GM12874 (cell line): Measurements from ENCODE around the gene CLEC11A.

ENCODE experiments used
- TF ChIP-seq, protein P1 (sequence below): IDR thresholded peaks from 2 replicates; pipeline ENCODE4 v1.5.1; 2011; ENCODE audit warnings: low read depth, mild to moderate bottlenecking, control low read depth, low read length, moderate library complexity; ENCODE audit not compliant: insufficient read depth

Gene CLEC11A

DNA sequence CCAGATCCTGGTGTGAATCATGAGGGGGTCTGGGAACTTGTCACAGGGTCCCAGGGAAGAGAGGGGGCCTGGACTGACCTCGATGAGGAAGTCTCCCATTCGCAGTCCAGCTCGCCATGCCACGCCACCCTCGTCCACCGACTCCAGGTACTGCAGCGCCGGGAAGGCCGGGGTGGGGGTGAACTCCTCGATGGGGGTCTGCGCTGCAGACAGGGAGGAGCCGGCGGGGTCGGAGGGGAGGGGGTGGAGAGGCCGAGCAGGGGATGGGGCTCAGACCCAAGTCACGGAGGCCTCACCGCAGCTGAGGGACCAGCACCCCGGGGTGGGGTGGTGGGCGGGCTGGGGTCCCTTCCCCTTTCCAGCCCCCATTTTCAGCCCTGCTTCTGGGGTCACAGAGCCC is 34.4 kb upstream of the CLEC11A start:
- TF ChIP-seq, protein P1, sequence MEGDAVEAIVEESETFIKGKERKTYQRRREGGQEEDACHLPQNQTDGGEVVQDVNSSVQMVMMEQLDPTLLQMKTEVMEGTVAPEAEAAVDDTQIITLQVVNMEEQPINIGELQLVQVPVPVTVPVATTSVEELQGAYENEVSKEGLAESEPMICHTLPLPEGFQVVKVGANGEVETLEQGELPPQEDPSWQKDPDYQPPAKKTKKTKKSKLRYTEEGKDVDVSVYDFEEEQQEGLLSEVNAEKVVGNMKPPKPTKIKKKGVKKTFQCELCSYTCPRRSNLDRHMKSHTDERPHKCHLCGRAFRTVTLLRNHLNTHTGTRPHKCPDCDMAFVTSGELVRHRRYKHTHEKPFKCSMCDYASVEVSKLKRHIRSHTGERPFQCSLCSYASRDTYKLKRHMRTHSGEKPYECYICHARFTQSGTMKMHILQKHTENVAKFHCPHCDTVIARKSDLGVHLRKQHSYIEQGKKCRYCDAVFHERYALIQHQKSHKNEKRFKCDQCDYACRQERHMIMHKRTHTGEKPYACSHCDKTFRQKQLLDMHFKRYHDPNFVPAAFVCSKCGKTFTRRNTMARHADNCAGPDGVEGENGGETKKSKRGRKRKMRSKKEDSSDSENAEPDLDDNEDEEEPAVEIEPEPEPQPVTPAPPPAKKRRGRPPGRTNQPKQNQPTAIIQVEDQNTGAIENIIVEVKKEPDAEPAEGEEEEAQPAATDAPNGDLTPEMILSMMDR, result no peak

DNA sequence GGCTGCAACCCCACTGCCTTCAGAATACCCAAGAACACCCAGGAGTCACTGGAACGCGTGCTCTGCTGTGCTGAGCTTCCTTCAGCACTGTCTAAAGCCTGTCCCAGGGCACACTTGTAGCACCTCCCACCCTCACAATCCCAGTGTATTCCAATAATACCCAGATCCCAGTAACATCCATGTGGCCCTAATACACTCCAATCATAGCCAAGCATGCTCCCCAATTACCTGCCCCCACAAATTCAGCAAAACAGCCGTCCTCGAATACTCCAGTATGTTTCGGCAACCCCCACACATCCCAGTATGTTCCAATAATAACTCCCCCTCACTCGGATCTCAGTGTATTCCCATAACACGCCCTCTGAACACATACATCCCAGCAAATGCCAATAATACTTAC is 32.7 kb upstream of the CLEC11A start:
- TF ChIP-seq, protein P1, result no peak

DNA sequence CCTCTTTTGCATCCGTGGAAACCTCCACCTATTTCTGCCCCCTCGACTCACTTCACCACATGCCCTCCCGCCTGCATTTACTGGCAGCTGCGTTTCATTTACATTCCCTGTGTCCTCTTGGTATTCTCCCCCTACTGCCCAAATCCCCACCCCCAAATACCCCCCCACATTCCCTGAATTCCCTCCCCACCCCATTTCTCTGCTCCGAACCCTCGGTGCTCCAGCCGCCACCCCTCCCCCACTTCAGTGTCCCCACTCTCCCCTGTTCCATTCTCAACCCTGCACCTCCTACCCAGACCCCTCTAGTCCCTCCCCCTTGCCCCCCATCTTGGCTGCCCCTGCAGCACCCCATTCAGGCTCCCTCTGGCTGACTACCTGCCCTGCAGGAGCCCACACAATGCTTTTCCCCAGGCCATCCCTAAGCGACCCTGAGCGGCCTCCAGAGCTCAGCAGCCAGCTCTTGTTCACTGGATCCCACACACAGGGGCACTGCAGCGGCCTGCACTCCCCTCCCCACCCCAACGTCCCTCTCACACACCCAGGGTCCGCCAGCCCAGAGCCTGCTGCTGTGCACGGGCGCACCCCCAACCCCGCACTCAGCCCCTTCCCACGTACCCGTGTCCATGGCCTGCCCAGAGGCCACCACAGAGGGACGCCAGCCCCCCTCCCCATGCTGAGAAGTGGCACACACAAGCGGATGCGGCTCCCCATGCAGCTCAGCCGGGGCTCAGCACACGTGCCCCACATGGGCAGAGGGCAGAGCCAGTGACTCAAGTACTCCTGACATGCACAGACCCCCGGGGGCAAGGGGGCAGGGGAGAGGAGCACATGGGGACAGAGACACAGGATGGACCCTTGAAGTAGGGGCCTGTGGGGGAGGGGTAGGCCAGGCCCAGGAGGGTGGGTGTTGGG is 29.8 kb upstream of the CLEC11A start:
- TF ChIP-seq, protein P1, result no peak

DNA sequence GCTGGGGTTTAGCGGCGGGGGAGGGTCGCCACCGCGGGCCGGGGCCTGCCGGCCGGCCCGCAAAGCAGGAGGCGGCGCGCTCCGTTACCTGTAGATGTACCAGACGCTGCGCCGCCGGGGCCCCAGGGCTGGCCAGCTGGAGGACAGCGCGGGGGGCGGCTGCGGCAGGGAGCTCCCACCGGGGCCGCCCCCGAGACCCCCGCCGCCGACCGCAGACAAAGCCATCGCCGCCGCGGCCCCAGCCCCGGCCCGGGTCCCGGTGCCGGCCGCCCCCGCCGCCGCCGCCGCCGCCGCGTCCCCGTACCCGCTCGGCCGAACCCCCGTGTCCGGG is 28.4 kb upstream of the CLEC11A start:
- TF ChIP-seq, protein P1, result no peak

DNA sequence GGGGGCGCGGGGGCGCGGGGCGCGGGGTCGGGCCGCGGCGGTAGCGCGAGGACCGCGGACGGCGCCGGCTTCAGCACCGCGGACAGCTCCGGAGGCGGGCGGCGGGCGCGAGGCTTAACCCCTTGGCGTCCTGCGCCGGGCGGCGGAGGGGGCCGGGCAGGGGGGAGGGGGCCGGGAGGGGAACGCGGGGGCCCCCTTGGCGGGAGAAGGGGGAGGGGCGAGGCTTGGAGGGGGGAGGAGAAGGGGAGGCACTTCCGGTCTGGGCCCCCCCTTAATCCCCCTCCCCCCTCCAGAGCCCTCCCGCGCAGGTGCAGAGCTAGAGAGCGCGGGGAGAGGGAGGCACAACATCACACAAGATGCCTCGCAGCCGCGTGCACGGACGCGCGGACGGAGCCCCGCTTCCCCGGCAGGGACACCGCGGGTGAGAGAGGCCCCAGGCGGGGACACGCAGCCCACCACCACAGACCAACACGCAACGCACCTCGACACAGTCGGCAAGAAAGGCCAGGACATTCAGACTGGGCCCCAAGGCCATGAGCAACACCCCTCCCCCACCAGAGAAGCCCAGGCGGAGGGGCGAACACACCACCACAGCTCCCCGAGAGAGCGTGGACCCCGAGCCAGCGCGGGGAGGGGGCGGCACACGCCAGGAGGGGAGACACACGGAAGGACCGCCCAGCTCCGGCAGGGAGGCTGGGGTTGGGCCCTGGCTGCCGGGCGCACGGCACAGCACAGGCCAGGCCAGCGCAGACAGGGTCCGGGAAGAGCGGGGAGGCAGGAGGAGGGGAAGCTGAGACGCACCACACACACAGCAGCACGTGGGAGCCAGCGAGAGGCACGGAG is 27.7 kb upstream of the CLEC11A start:
- TF ChIP-seq, protein P1, result no peak

DNA sequence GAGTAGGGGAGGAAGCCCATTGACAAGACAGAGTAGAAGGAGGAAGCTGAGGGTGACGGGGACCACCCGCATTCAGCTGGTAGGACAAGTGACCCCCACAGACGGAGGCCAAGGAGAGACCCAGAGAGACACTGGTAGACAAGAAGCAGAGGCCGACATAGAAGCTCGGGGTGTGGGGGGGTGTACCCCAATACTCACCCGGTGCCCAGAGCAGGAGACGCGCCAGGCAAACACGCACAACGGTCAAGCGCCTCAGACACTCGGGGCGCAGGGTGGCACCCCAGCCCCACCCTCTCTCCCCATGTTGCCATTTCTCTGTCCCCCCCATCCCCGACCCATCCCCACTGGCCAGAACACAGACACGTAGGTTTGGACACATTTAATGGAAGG is 27.1 kb upstream of the CLEC11A start:
- TF ChIP-seq, protein P1, result no peak

DNA sequence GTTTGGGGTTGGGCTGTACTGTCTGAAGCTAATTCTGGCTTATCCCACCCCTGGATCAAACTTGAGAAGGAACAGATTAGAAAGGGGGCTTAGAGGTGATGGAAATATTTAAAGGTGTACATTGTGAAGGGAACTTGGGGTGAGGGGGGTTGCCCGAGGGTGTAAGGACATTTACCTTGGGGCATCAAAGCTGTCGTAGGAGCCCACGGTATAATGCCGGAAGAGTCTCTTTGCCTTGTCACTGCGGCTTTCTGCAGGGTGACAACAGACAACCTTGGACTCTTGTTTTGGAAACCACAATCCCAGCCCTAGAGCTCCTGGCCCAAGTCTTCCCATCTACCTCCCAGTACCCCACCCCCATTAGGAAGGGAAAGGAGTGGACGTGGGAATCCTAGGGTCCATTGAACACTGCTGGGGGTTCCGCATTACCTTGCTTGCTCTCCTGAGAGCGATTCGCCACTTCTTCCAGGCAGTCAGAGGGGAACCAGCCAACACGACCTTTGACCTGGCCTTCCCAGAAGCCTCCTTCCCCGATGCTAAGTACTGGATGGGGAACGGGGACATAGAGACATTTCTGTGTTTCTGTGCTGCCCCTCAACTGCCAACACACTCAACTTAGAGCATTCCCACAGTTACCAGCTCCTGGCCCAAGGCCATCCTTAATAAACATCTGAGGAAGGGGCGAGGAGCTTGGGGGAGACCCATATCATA is 25.6 kb upstream of the CLEC11A start:
- TF ChIP-seq, protein P1, result no peak
